GM12878 (cell line): ENCODE data around the gene ZER1. TPM values are rescaled to one million over a fixed set of nuclear protein-coding genes. Genes with fewer than 3 reads are reported as not detected.

ENCODE experiments used
- ASH2L ChIP-seq: fragments of 300-600, 200-600 bp; sonication (generic); IDR thresholded peaks from 2 replicates; pipeline ENCODE4 v1.6.1; 2017; ENCODE audit warnings: low read depth, mild to moderate bottlenecking, borderline replicate concordance
- ATF2 ChIP-seq: IDR thresholded peaks from 2 replicates; pipeline ENCODE4 v1.6.1; 2012; ENCODE audit warnings: low read length, inconsistent platforms
- BRCA1 ChIP-seq: IDR thresholded peaks from 2 replicates; pipeline ENCODE4 v1.6.1; 2011; ENCODE audit warnings: low read depth, low read length, improper control_type of control experiment
- CBX3 ChIP-seq: fragments of 200-600 bp; sonication (generic); IDR thresholded peaks from 2 replicates; pipeline ENCODE4 v1.6.1; 2016; ENCODE audit warnings: low read depth, borderline replicate concordance
- CBX5 ChIP-seq: sonication (generic); IDR thresholded peaks from 2 replicates; pipeline ENCODE4 v1.6.1; 2016; ENCODE audit warnings: low read depth, moderate library complexity, mild to moderate bottlenecking, inconsistent platforms
- CHD4 ChIP-seq: fragments of 200-600 bp; sonication (generic); IDR thresholded peaks from 2 replicates; pipeline ENCODE4 v1.6.1; 2016; ENCODE audit warnings: mild to moderate bottlenecking
- E2F4 ChIP-seq: IDR thresholded peaks from 2 replicates; pipeline ENCODE4 v1.6.1; 2012; ENCODE audit warnings: low read depth, low read length, improper control_type of control experiment
- FOS ChIP-seq: IDR thresholded peaks from 3 replicates; pipeline ENCODE4 v1.6.1; 2011; ENCODE audit warnings: borderline replicate concordance; ENCODE audit not compliant: insufficient read length; ENCODE audit errors: extremely low read depth
- IKZF1 ChIP-seq: fragments of 450-650 bp; conservative IDR thresholded peaks from 2 replicates; pipeline ENCODE4 v1.6.1; 2017; ENCODE audit warnings: antibody characterized with exemption, mild to moderate bottlenecking
- IRF4 ChIP-seq: IDR thresholded peaks from 2 replicates; pipeline ENCODE4 v1.6.1; 2011; ENCODE audit warnings: low read depth, low read length
- MYB ChIP-seq: fragments of 150-350 bp; IDR thresholded peaks from 2 replicates; pipeline ENCODE4 v1.6.1; 2014; ENCODE audit warnings: mild to moderate bottlenecking, low read depth, low read length, borderline replicate concordance
- NFYA ChIP-seq: IDR thresholded peaks from 2 replicates; pipeline ENCODE4 v1.6.1; 2011; ENCODE audit warnings: low read depth, mild to moderate bottlenecking, low read length, improper control_type of control experiment, borderline replicate concordance
- NR2C1 ChIP-seq: fragments of 450-650 bp; IDR thresholded peaks from 2 replicates; pipeline ENCODE4 v1.6.1; 2017; ENCODE audit warnings: antibody characterized with exemption, mild to moderate bottlenecking, moderate library complexity
- SIN3A ChIP-seq: IDR thresholded peaks from 2 replicates; pipeline ENCODE4 v1.6.1; 2012; ENCODE audit warnings: low read depth, low read length, improper control_type of control experiment
- SIX5 ChIP-seq: IDR thresholded peaks from 2 replicates; pipeline ENCODE4 v1.6.1; 2011; ENCODE audit warnings: mild to moderate bottlenecking, low read depth, low read length, moderate library complexity; ENCODE audit not compliant: severe bottlenecking
- SMARCA5 ChIP-seq: fragments of 450-650 bp; IDR thresholded peaks from 2 replicates; pipeline ENCODE4 v1.6.1; 2017; ENCODE audit warnings: mild to moderate bottlenecking
- TCF3 ChIP-seq: IDR thresholded peaks from 2 replicates; pipeline ENCODE4 v1.6.1; 2012; ENCODE audit warnings: low read depth, mild to moderate bottlenecking, low read length, borderline replicate concordance; ENCODE audit not compliant: insufficient read depth
- ZNF217 ChIP-seq: fragments of 450-650 bp; IDR thresholded peaks from 2 replicates; pipeline ENCODE4 v1.6.1; 2017; ENCODE audit warnings: antibody characterized with exemption, mild to moderate bottlenecking
- ZNF274 ChIP-seq: IDR thresholded peaks from one replicate; pipeline ENCODE4 v1.8.0; 2011; ENCODE audit not compliant: insufficient read length, insufficient read depth
- ZNF622 ChIP-seq: fragments of 450-650 bp; IDR thresholded peaks from 2 replicates; pipeline ENCODE4 v1.6.1; 2017; ENCODE audit warnings: mild to moderate bottlenecking, inconsistent platforms
- polyA plus RNA-seq, 11 experiments: library from polyadenylated mRNA; depleted of rRNA in 4 of 11; unstranded in 6 of 11; stranded (reverse) in 5 of 11; fragments of >200 nt; fragmentation: Nextera tagmentation in 4 of 11; fragmentation: Illumina TruSeq in 1 of 11; extraction: Ambion mirVana in 4 of 11; extraction: Trizol in 1 of 11; gene quantifications; 1 replicate in 1 of 11; 2 replicates in 10 of 11; pipeline versions ENCODE4 v1.2.1 to v1.2.3, GENCODE V29; 2011 to 2016; ENCODE audit warnings: inconsistent platforms in 2 of 11, missing spikeins in 2 of 11, low read depth in 1 of 11
- total RNA-seq, 4 experiments: library from RNA; depleted of rRNA in 3 of 4; stranded (reverse); fragments of >200 nt in 3 of 4; fragmentation: Illumina TruSeq in 1 of 4; extraction: Trizol in 1 of 4; gene quantifications; 2 replicates each; pipeline versions ENCODE4 v1.2.1 to v1.2.3, GENCODE V29; 2013 to 2021
- TF ChIP-seq, protein P1 (sequence below): fragments of 150-350 bp; IDR thresholded peaks from 2 replicates; pipeline ENCODE4 v1.6.1; 2016; ENCODE audit warnings: low read depth, low read length
- TF ChIP-seq, protein P2 (sequence below): IDR thresholded peaks from 2 replicates; pipeline ENCODE4 v1.6.1; 2011; ENCODE audit warnings: borderline replicate concordance, low read depth, mild to moderate bottlenecking, moderate library complexity, low read length; ENCODE audit not compliant: insufficient read depth, poor library complexity, severe bottlenecking

ZER1 gene
- total and polyA plus RNA-seq, 10 of the 15 experiments (the other 5 are each of a cell fraction or from before 2014, with no cell fraction given) = 0.32 to 16.9 (median 7.9) TPM

- TF ChIP-seq IRF4 (no peak), CBX5 (no peak), SIX5 (no peak), TCF3 (no peak), ZNF622 (no peak), NFYA (no peak), BRCA1 (no peak), NR2C1 (peak; percentile 21; the same call in 1 of the 2 replicates), MYB (no peak), CBX3 (no peak), SMARCA5 (no peak), CHD4 (no peak), FOS (no peak), SIN3A (no peak), ZNF217 (peak; percentile 54; the same call in 1 of the 2 replicates), ZNF274 (no peak), ATF2 (no peak), ASH2L (no peak), IKZF1 (peak; percentile 86), E2F4 (no peak)
- TF ChIP-seq, protein P1, sequence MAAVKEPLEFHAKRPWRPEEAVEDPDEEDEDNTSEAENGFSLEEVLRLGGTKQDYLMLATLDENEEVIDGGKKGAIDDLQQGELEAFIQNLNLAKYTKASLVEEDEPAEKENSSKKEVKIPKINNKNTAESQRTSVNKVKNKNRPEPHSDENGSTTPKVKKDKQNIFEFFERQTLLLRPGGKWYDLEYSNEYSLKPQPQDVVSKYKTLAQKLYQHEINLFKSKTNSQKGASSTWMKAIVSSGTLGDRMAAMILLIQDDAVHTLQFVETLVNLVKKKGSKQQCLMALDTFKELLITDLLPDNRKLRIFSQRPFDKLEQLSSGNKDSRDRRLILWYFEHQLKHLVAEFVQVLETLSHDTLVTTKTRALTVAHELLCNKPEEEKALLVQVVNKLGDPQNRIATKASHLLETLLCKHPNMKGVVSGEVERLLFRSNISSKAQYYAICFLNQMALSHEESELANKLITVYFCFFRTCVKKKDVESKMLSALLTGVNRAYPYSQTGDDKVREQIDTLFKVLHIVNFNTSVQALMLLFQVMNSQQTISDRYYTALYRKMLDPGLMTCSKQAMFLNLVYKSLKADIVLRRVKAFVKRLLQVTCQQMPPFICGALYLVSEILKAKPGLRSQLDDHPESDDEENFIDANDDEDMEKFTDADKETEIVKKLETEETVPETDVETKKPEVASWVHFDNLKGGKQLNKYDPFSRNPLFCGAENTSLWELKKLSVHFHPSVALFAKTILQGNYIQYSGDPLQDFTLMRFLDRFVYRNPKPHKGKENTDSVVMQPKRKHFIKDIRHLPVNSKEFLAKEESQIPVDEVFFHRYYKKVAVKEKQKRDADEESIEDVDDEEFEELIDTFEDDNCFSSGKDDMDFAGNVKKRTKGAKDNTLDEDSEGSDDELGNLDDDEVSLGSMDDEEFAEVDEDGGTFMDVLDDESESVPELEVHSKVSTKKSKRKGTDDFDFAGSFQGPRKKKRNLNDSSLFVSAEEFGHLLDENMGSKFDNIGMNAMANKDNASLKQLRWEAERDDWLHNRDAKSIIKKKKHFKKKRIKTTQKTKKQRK = no peak
- TF ChIP-seq, protein P2, sequence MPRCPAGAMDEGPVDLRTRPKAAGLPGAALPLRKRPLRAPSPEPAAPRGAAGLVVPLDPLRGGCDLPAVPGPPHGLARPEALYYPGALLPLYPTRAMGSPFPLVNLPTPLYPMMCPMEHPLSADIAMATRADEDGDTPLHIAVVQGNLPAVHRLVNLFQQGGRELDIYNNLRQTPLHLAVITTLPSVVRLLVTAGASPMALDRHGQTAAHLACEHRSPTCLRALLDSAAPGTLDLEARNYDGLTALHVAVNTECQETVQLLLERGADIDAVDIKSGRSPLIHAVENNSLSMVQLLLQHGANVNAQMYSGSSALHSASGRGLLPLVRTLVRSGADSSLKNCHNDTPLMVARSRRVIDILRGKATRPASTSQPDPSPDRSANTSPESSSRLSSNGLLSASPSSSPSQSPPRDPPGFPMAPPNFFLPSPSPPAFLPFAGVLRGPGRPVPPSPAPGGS = no peak
These were observed 83.0 kb downstream of the ZER1 start, which contains the start of gene SET (continued) for GRCh38 chr9:128688501-128689292.
